HL-60/S4 treated with retinoic acid at 250 ng/mL for 4 days and 3 days (cell line): ENCODE results near the gene VTI1A.

Experiments
- in situ Hi-C: fragments of 300-500 bp; cut with MboI; formaldehyde crosslinking; loops from 2 replicates; pipeline ENCODE4 v1.7.0; 2022; ENCODE audit warnings: low sequenced_read_pairs

VTI1A gene

GRCh38 chr10:112775381-112775780 is 328.4 kb downstream of the VTI1A start:
- in situ Hi-C loops, result no loop called here

- in situ Hi-C loops, result no loop called here
These were observed 329.1 kb downstream of the VTI1A start for GRCh38 chr10:112775892-112776674.

DNA sequence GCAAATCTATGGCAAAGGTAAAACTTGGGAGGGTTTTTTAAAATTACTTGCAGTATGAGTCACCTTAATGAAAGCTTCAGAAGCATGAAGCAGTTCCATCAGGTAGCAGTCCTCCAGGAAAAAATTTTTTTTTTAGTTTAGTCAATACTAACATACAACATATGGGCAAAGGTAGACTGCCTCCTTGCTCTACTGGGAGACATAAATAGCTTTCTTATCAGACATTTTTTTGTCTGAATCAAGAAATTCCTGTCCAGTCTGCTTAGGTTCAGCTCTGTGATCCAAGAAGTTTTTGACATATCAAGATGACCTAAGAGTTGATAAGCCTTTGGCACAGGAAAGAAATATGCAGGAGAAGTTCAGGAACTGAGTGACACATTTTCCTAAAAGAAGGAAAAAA is 331.6 kb downstream of the VTI1A start:
- in situ Hi-C loops, result no loop called here

DNA sequence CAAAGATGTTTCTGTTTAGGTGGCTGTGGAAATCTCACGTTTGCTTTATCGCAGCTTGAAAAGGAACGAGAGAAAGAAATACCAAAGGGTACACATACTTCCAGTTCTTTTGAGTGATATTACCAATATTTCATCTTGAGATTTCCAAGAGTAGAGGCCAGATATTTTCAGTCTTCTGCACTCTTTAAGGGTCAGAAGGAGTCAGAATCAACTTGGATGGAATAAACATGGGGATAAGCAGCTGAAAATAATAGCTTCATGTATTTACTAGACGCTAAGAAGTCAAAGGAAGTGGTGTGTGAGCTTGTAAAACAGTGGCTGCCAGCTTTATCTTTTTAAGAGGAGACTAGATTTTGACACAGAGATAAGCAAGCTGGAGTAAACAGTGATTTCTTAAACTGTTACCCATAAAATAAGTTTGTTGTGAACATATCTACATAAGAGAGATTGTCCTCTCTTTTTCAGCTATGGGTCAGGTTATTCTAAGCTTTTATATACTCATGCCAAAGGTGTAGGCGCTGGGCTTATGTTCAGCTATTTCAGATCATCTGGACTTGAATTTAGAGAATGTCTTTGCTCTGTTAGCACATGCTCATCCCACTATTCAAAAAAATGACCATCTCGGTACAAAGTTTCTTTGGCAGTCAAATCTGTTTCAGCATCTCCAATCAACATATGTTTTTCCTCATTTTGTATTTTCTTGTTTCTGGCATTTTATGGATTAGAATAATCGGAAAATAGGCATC is 332.2 kb downstream of the VTI1A start:
- in situ Hi-C loops, result no loop called here

GRCh38 chr10:112782200-112782907 is 335.3 kb downstream of the VTI1A start:
- in situ Hi-C loops, result no loop called here

DNA sequence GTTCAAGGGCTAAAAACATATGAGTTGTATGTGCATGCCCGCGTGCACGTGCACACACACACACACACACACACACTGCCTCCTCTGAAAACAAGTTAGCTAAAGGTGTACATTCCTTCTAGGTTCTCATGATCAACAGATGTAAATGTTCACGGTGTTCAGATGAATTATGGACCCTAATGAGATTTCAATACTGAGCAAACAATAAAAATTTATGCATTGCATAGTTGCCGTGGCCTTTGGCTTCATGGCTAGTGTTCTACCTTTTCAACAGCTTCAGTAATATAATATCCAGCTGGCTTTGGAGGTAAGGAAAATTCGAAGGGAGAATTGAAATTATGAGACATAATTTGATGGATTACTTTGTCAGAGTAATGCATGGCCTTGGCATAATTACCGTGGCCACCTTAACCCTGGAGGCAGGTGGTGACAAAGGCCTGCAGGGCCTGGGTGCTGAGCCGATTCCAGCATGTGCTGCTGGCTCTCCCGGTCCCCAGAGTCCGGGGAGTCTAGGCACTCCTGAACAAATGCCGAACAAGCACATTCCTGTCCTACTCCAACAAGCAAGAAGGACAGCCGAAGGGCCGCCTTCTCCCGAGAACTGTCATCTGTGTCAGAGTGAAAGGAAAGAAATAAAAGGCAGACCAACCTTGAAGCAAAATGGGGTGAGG is 336.5 kb downstream of the VTI1A start:
- in situ Hi-C loops, result no loop called here

DNA sequence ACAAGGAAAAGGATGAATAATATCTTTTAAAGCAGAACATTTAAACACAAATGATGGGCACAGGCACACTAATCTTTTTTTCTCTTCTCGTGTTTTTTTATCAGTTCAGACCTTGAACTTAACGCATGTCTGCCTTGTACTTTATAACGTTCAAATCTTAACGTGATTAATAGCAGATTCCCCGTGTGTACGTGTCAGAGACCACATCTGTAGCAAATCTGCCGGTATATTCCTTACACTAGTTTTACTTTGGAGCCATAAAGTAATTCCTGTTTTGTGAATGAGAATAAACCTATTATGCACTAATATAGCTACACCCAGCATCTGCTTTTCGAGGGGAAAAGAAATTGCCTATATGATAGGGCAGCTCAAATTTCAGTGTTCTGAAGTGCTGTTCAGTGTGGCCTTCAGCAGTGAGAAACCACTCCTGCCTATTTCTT is 337.0 kb downstream of the VTI1A start:
- in situ Hi-C loops, result no loop called here

DNA sequence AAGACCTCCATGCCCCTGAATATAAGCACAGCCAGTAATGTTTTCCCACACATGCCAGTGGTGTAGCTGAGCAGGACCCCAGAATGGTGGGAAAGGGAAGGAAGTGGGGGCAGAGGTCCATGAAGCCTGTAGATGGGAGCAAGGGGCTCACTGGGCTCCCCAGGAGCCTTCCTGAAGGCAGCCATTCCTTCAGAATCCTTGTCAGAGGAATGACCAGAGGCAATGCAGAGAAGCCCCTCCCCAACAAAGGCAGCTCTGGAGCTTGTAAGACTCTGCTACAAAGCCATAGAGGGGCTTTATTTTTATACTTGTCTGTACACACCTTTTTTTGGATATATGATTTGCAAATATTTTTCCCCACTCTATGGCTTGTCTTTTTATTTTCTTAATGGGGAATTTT is 338.1 kb downstream of the VTI1A start:
- in situ Hi-C loops, result no loop called here

DNA sequence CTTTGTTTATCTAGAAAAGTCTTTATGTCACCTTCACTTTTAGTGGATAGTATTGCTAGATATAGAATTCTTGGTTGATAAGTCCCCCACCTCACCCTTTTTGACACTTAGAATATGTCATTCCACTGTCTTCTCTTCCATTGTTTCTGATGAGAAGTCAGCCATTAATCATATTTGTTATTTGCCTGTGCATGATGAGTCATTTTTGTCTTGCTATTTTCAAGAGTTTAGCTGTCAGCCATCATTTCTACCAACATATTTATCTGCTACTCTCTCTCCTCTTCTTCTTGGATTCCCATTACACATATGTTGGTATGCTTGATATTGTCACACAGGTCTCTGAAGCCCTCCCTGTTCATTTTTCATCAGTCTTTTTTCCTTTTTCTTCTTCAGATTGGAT is 342.2 kb downstream of the VTI1A start:
- in situ Hi-C loops, result no loop called here

GRCh38 chr10:112790030-112790429 is 343.0 kb downstream of the VTI1A start:
- in situ Hi-C loops, result no loop called here

GRCh38 chr10:112790921-112791320 is 343.9 kb downstream of the VTI1A start:
- in situ Hi-C loops, result no loop called here

- in situ Hi-C loops, result no loop called here
These were observed 344.4 kb downstream of the VTI1A start for GRCh38 chr10:112791447-112791846.

GRCh38 chr10:112792487-112793201 is 345.6 kb downstream of the VTI1A start:
- in situ Hi-C loops, result no loop called here

GRCh38 chr10:112793202-112793921 is 346.3 kb downstream of the VTI1A start:
- in situ Hi-C loops, result no loop called here

DNA sequence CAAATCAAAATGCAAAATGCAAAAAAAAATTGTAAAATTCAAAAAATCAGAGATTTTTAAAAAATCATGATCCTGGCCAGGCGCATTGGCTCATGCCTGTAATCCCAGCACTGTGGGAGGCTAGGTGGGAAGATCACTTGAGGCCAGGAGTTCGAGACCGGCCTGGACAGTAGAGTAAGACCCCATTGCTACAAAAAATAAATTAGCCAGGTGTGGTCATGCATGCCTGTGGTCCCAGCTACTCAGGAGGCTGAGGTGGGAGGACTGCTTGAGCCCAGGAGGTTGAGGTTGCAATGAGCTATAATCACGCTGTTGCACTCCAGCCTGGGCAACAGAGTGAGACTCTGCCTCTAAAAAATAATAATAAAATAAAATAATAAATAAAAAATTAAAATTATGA is 347.2 kb downstream of the VTI1A start:
- in situ Hi-C loops, result no loop called here

DNA sequence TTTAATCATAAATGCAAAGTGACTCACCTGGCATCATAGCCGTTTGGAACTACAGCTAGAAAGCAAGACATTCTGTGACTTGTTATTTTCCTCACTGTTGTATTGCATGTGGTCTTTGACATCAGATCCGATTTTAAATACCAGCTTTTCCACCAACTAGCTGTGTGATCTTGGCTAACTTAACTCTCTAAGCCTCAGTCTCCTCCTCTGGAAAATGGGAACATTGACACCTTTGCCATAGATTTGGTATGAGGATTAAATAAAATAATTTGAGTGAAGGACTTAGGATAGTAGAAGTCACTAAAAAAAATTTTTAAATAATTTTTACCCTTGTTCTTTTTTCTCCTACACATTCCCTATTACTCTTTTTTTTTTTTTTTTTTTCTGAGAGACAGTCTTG is 348.1 kb downstream of the VTI1A start:
- in situ Hi-C loops, result no loop called here

DNA sequence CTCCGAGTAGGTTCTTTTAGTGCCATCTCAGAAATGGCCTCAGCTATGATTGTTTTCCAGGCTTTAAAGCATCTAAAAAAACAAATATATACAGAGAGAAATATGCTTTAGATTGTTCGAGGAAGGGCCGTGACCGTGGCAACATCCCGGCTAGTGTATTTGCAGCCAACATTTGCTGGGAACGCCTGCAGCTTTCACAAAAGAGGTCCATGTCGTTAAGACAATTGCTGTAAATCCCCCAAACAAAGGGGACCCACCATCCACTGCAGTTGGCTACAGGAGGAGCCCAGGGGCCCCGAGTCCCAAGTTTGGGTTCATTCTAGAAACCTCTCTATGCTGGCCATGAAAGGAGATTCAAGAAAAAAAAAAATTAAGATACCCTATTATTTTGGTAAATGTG is 350.2 kb downstream of the VTI1A start:
- in situ Hi-C loops, result no loop called here

- in situ Hi-C loops, result no loop called here
These were observed 350.8 kb downstream of the VTI1A start for GRCh38 chr10:112797855-112798254.

DNA sequence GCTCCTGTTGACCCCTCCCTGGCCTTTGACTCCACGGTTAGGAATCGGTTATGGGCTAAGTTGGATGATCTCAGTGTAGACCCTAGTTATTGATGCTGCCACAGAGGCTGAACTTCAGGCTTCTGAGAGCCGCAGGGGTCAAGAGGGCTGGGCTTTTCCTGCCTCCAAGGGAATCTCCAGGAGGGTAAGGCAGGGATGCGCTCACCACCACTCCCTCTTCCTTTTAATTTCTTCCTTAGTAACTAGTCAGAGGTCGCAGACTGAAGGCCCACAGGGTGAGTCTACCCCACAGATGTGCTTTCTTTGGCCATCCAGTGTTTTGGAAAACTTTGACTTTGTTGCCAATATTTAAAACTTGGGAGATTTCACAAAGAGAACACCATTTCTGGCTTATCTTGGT is 352.0 kb downstream of the VTI1A start:
- in situ Hi-C loops, result no loop called here
